ENCODE data around the gene SDE2.
"Not testable (repeated sequence)": the region's sequence is repeated elsewhere in the genome, so short reads cannot be mapped to it uniquely, and the experiment has no call there.

The SDE2 gene

DNA sequence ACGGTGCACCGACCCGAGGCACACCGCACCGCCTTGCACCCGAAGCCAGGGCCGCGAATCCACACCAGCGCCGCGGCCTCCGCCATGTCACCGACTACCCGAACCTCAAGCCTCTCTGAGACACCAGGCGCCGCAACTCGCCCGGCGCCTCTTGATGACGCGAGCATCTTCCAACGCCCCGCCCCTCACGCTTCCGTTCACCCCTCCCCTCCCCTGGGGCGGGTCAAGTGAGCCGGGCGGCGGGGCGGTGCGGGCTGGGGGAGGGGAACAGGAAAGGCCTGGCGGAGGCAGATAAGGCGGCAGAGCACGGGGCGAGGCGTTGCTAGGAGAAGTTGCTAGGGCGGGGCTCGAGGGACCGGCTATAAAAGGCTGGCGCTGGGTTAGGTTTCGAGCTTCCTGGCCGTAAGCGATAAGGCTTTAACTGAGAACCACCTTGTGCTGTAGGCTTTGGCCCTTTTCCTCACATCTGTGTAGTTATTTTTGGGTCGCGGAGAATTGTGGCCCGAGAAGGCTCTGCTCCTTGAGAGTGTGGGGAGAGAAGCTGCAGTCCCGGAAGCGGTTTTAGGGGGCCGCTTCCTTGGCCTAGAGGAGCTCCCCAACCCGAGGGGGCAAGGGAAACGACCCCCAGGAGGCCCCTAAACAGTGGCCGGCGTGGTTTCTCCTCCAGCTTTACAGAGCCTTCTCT lies at the start of gene SDE2:
Gene SDE2 (minus strand): TSS at position 117 of the 685 bp plus-strand sequence. CDS start 31 bp downstream, at position 86.
- DNase-seq = peak; percentile 96

DNA sequence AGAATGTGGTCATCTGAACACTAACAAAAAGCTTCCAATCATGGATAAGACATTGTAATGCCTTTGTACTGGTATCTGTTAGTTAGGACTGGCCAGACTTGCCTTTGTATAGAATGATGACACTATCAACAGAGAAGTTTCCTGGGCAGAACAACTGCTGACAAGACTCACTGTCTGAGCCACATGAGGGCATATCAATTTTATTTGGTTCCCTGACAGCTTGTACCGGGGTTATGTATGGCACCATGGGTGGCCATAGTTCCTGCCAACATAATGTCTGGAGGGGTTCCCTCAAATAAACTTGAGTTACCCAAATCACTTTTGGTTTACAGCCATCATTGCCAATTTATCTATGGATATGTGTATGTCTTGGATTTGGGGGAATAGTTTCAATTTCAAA lies 49.7 kb upstream of the SDE2 start:
- no peak for DNase-seq

DNA sequence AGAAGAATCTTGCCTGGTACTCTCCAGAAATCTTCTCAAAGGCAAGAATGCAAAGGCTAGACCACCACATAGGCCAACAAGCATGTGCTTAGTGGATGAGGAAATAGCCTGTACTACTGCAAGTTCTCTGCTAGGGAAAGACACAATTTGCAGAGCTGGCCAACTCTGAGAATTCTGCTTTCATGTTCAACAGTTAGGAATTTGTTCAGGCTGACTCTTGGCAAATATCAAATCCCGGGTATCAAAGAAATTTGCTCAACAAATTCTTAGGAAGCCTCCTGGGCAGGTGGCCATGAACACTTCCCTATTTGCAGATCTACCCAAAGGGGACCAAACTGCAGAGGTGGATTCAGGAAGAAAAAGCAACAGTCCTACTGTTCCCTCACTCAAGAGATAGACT lies 48.4 kb upstream of the SDE2 start:
- no peak for DNase-seq

DNA sequence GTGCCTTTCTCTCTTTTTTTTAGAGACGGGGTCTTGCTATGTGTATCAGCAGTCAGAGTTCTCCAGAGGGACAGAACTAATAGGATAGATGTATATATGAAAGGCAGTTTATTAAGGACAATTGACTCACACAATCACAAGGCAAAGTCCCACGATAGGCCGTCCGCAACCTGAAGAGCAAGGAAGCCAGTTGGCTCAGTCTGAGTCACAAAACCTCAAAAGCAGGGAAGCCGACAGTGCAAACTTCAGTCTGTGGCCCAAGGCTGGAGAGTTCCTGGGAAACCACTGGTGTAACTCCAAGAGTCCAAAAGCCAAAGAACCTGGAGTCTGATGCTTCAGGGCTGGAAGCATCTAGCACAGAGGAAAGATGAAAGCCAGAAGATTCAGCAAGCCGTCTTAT lies 47.1 kb upstream of the SDE2 start:
- no peak for DNase-seq

DNA sequence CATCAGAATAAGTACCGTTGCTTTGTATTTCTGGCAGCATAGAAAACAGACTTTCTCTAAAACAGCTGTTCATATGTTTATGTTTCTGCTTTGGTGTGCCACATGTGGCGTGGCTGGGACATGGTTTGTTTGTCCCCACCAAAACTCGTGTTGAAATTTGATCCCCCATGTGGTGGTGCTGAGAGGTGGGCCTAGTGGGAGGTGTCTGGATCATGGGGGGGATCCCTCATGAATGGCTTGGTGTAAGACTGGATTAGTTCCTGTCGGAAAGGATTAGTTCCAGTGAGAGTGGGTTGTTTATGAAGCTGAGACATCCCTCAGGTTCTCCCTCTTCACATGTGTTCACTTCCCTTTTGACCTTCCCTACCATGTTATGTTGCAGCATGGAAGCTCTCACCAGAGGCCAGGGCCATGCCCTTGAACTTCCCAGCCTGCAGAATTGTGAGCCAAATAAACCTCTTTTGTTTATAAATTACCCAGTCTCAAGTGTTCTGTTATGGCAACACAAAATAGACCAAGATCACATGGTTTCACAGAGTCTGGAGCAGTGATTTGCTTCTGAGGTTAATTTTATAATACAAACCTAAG lies 45.5 kb upstream of the SDE2 start:
- no peak for DNase-seq

DNA sequence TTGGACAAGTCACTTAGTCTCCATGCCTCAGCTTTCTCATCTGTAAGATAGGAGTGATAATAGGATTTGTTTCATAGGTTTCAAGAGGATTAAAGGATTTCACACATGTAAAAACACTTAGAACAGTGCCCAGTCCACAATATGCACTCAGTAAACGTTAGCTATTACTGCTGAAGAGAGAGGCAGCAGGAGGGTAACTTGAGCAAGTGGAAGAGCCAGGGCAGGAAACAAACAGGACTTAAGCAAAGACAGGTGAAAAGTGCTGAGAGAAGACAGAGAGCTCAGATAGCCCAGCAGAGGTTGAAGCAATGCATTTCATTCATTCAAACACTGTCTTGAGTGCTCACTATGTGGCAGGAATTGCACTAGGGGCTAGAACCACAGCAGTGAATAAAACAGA lies 42.3 kb upstream of the SDE2 start:
- DNase-seq = no peak

DNA sequence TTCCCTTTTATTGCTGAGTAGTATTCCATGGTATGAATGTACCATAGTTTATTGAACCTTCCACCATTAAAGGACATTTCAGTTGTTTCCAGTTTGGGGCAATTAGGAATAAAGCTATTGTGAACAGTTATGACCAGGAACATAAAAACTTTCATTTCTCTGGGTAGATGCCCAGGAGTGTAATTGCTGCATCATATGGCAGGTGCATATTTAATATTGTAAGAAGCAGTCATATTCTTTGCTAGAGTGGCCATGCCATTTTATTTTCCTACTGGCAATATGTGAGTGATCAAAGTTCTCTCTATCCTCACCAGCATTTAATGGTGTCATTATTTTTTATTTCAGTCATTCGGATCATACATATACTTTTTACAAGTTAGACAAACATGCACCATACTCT lies 39.5 kb upstream of the SDE2 start:
- no peak for DNase-seq

DNA sequence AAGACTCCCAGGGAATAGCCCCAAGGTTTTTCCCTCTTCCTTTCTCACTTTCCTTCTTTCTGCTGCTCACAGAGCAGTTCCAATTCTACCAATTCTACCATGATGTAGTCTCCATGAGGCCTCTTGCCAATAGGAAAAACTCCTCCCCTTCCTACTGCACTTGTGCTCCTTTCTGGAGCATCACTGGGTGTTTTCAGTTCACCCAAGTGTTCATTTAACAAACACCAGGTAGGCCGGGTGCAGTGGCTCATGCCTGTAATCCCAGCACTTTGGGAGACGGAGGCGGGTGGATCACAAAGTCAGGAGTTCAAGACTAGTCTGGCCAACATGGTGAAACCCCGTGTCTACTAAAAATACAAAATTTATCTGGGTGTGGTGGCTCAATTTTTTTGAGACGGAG lies 36.8 kb upstream of the SDE2 start:
- DNase-seq = no peak

DNA sequence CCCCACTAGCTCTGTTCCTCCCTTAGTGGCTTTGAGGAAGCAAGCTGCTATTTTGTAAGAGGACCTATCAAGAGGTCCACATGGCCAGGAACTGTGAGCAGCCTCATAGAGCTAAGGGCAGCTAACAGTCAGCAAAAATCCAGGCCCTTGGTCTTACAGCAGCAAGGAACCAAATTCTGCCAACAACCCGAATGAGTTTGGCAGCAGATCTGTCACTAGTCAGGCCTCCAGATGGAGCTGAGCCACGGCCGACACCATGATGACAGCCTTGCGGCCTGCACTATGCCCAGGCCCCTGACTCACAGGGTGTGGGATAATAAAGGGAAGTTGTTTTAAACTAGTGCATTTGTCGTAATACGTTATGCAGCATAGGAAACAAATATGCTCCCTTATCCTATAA lies 35.3 kb upstream of the SDE2 start:
- DNase-seq = no peak

DNA sequence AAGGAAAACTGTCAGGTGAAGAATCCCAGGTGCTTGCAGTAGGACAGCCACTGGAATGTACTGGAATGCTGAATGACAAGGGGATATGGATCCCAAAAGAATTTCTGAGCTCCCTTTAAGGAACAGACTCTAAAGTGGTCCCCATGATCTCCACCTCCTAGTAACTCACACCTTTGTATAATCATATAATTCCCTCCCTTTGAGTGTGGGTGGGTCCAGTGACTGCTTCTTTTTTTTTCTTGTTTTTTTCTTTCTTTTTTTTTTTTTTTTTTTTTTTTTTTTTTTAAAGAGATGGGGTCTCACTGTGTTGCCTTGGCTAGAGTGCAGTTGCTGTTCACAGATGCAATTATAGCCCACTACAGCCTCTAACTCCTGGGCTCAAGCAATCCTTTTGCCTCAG lies 34.8 kb upstream of the SDE2 start:
- DNase-seq = no peak

DNA sequence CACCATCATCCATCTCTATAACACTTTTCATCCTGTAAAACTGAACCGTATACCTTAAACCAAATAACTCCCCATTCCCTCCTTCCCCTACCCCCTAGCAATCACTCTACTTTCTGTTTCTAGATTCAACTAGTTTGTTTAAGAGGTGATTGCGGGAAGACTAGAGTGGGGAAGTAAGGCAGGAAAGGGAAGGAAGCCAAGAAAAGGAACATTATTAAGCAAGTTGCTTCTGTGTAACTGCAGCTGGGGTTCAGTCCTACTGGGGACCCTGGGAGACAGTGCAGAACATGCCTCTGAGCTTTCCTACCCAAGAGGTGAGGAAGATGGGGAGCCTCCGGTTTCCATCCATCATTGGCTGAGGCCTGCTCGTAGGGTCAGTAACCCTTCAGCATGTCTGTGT lies 34.4 kb upstream of the SDE2 start:
- no peak for DNase-seq

DNA sequence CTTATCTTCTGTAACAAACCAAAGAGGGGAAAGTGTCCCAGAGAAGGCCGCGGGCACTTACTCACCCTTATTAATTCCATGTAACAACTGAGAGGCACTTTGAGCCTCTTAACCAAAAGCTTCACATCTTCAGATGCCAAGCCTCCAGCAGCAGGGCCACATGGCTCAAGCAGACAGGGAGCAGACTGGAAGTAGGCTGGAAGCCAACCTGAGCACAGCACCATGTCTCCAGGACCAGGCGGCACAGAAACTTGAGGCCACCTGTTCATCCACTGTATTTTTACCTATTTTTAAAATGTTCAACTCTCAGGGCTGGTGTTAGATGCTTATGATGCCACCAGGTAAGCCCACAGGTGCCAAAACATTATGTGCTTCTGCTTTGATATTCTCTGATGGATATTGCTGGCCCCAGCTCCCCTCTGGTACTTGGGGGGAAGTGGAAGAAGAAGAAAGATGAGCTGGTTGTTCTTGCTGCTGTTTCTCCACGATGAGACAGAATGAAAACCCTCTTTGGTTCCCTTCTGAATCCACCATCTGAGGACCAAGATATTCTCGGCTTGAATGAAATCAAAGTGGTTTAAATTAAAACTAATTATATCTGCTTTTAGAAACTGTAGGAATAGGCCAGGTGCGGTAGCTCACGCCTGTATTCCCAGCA lies 30.6 kb upstream of the SDE2 start:
- DNase-seq = no peak

DNA sequence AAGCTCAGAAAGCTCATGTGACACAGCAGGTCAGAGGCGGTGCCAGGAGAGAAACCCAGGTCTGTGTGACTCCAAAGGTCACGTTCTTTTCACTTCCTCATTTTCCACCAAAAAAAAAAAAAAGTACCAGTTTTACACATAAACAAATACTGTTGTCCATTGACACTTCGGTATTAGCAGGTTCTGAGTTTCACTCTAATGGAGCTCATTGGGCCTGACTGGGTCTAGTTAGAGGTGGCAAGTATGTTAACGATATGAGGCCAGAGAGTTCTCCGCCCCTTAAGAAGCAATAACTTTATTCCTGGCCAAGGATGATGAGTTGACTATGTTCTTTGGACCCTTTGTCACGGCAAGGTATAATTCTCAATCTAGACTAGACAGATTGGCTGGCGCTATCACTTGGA lies 30.0 kb upstream of the SDE2 start:
- DNase-seq = no peak

DNA sequence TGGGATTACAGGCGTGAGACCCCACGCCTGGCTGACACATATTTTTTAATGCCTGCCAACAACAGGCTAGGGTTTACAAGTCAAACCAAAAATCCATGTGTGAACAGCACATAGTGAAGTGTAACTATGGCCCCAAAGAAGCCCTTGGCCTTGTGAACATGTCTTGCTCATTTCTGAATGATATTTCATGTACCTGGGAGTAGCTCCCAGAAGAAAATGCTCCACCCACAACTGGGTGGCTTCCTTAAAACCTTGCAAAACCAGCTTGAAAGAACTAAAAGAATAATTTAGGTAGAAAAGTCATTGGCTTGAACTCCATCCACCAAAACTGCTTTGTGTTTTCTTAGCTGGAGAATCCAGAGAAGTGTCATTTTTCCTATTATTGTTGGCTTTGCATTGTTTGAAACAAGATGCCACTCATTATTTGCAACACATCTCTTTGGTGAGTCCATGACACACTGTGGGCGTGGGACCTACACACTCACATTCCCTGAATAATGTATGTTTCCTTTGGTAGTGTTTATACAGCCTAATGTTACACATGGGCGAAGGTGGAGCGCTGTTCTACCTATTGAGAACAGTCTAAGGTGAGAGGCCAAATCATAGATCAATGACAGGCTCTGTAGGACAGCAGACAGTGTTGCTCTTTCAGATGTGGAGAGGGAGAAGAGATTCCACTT lies 28.5 kb upstream of the SDE2 start:
- no peak for DNase-seq

DNA sequence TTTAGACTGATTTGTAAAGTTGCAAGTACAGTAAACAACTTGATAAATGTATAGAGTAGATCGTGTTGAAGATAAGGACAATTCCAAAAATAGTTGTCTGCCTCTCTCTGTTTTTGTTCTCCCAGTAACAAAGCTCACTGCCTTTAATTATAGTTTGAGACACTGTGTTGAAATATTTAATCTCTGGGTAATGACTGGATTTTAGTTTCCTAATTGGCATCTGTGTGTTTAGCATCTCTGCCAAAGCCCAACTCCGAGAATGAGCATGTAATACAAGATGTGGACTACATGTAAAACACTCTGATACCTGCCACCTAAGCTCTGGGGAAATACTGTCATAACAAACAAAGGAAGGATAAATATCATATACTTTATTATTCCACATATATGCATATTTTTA lies 27.7 kb upstream of the SDE2 start:
- peak; percentile 9 for DNase-seq

DNA sequence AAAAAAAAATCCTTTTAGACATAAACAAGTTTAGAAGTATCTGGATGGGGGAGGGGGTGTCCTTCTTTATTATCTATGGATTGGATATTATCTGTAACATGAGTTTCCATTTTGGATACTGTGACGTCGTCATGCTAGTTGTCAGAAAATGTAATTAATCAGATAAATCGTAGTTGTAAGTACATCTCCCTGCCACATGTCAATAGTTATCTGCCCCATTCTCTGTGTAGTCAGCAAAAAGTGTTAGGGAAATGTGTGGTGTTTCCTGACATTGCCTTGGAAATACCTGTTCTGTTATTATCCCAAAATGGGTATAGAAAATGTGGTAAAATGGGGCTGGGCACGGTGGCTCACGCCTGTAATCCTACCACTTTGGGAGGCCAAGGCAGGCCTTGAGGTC lies 24.6 kb upstream of the SDE2 start:
- no peak for DNase-seq

DNA sequence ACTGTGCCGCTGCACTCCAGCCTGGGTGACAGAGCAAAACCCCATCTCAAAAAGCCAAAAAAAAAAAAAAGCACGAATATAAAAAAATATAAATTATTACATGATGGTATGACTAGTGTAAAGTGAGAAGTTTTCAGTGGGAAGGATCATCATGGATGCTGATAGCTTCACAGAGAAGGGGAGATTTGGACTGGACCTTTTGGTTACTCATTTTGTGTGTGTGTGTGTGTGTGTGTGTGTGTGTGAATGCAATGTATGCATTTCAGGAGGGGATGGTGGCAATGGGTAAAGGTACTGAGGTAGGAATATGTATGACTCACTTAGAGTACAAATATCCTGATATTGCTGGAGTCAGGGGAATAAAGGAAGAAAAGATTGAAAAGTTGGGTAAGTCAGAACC lies 22.7 kb upstream of the SDE2 start:
- DNase-seq = no peak

DNA sequence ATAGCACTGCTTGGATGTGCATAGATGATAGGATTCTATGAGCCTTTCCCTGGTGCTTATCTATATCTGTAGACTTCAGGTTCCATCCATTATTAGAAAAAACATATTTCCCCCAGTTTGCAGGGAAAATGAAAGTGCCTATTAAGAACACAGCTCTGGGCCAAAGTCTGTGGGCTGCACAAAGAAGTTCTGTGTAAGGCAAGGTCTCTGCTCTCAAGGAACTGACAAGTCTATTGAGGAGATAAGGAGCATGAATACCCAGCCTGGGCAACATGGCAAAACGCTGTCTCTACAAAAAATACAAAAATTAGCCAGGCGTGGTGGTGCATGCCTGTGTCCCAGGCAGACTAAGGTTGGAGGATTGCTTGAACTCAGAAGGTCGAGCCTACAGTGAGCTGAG lies 22.3 kb upstream of the SDE2 start:
- DNase-seq = no peak

DNA sequence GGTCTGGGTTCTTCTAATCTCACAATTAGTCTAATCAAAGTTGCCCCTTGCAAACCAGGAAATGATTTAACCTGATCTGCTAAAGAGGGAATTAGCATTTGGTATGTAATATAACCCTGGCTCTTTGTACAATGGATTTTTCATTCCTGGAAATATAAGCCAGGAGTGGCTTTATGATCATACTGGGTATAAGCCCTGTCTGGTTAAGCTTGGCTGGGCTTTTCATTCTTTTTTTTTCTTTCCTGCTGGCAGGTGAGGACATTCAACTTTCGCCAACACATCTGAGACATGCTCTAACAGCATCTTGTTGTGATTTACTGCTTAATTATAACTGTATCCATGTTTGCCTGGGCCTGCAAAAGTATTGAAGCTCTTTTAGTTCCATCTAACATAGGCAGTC lies 20.4 kb upstream of the SDE2 start:
- no peak for DNase-seq

DNA sequence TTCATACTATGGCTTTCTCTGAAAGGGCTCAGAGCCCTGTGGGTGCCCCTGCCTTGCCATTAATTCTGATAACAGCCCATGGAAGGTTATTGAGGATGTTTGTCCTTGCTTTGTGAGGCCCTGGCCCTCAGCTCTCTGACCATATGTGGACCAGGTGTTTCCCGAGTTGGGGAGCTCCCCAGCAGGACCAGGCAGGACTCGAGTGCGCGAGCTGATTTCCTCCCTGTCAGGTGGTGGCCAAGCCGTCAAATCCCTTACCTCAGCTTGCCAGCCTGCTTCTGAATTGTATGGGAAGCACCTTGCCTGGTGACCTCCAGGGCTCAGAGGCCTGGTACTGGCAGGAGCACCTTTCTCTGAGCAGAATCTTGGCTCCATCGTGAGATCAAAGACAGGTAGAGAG lies 17.9 kb upstream of the SDE2 start:
- no peak for DNase-seq

DNA sequence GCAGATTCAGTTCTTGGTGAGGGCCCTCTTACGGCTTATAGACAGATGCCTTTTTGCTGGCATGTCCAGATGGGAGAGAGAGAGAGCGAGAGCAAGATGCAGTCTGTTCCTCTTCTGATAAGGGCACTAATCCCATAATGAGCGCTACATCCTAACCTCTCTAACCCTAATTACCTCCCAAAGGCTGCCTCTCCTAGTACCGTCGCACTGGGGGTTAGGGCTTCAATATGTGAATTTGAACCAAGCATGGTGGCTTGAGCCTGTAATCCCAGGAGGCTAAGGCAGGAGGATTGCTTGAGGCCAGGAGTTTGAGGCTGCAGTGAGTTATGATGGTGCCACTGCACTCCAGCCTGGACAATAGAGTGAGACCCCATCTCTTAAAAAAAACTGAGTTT lies 10.5 kb upstream of the SDE2 start:
- DNase-seq = no peak

DNA sequence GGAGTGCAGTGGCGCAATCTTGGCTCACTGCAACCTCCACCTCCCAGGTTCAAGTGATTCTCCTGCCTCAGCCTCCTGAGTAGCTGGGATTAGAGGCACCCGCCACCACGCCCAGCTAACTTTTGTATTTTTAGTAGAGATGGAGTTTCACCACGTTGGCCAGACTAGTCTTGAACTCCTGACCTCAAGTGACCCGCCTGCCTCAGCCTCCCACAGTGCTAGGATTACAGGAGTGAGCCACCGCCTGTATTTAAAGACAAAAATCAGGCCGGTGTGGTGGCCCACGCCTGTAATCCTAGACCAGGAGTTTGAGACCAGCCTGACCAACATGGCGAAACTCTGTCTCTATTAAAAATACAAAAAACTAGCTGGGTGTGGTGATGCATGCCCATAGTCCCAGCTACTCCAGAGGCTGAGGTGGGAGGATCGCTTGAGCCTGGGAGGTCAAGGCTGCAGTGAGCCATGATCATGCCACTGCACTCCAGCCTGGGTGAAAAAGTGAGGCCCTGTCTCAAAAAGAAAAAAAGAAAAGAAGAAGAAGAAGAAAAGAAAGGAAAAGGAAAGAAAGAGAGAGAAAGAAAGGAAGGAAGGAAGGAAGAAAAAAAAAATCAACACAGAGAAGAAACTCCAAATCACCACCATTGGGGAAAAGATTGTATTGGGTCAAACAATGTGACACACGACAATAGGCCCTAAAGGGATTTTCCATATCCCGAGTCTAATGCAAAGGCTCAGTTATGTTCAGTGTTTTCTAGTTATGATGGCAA lies 8.2 kb upstream of the SDE2 start:
- not testable (repeated sequence) for DNase-seq

DNA sequence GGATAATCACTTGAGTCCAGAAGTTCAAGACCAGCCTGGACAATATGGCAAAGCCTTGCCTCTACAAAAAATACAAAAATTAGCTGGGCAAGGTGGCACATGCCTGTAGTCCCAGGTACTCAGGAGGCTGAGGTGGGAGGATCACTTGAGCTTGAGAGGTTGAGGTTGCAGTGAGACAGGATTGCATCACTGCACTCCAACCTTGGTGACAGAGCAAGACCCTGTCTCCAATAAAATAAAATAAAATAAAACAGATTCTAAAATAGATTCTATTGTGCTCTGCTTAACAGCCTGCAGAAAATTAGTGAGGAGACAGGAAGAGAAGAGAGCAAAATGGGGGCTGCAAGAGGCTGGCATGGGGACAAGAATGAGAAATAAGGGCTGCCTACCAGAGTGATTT lies 7.5 kb upstream of the SDE2 start:
- no peak for DNase-seq

All from NCI-H2081 treated with DMSO at 0.1 percent for 48 hours (cell line).